Measurements from ENCODE around the gene CXorf58.

DNA sequence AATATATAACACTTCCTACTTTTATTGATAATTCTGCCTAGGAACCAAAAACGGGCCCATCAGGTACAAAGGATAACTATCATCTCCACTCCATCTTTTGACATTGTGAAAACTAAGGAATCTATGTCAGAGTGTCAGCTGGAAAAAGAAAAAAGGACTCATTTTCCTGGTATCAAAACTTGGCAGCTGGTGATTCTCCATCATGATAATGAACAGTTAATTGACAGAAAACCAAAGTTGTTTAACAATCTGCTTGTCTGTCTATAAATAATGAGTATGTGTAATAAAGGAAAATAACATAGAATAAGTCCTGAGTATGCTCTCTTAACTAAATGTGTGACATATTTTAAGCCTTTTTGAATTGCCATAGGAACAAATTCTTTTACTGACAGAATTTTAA, 31.4 kb downstream of the CXorf58 start:
- TF ChIP-seq, protein P1, sequence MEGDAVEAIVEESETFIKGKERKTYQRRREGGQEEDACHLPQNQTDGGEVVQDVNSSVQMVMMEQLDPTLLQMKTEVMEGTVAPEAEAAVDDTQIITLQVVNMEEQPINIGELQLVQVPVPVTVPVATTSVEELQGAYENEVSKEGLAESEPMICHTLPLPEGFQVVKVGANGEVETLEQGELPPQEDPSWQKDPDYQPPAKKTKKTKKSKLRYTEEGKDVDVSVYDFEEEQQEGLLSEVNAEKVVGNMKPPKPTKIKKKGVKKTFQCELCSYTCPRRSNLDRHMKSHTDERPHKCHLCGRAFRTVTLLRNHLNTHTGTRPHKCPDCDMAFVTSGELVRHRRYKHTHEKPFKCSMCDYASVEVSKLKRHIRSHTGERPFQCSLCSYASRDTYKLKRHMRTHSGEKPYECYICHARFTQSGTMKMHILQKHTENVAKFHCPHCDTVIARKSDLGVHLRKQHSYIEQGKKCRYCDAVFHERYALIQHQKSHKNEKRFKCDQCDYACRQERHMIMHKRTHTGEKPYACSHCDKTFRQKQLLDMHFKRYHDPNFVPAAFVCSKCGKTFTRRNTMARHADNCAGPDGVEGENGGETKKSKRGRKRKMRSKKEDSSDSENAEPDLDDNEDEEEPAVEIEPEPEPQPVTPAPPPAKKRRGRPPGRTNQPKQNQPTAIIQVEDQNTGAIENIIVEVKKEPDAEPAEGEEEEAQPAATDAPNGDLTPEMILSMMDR (IDR thresholded peaks at IDR 0.05), result no peak
- TF ChIP-seq POLR2A (IDR thresholded peaks at IDR 0.05), result no peak
